Neural cell (in vitro differentiated cells): ENCODE measurements around the gene NUDT21.

Experiments used
- CTCF ChIP-seq: fragments of 450-650 bp; IDR thresholded peaks from 2 replicates; pipeline ENCODE4 v1.5.1; 2014; ENCODE audit warnings: antibody characterized with exemption, mild to moderate bottlenecking, moderate library complexity; ENCODE audit not compliant: poor library complexity, severe bottlenecking
- EZH2 ChIP-seq: fragments of 200-600, 300-800 bp; shearing (Covaris generic), sonication (generic); IDR thresholded peaks from 2 replicates; pipeline ENCODE4 v1.6.1; 2014; ENCODE audit warnings: antibody characterized with exemption, low read length, borderline replicate concordance, mild to moderate bottlenecking; ENCODE audit not compliant: insufficient read depth, poor library complexity, severe bottlenecking
- MXI1 ChIP-seq: fragments of 450-650 bp; conservative IDR thresholded peaks from 2 replicates; pipeline ENCODE4 v1.6.1; 2014; ENCODE audit warnings: antibody characterized with exemption, mild to moderate bottlenecking; ENCODE audit not compliant: poor library complexity, severe bottlenecking
- REST ChIP-seq: IDR thresholded peaks from 2 replicates; pipeline ENCODE4 v1.6.1; 2012; ENCODE audit warnings: borderline replicate concordance

- no peak for TF ChIP-seq MXI1
- no peak for TF ChIP-seq CTCF
- TF ChIP-seq REST: no peak
- TF ChIP-seq EZH2: no peak
Measured at GRCh38 chr16:56438038-56438437, 13.1 kb downstream of the NUDT21 start.
